Breast epithelium (tissue), 4 donors: ENCODE data around the gene TENM4. TPM values are rescaled to one million over a fixed set of nuclear protein-coding genes. Genes with fewer than 3 reads are reported as not detected.

ENCODE experiments used
- DNase-seq, 2 donors: peaks; one replicate each; pipeline ENCODE4 v3.0.0-alpha.2; 2019; ENCODE audit warnings: low spot score in 2 of 2
- H3K27ac ChIP-seq, 2 donors: fragments of 200-600 bp; sonication (generic) in 1 of 2; one replicate each; pipeline ENCODE4 v1.5.1; 2016 to 2019; ENCODE audit warnings: mild to moderate bottlenecking in 1 of 2
- H3K27me3 ChIP-seq, 2 donors: fragments of 200-600 bp; sonication (generic) in 1 of 2; one replicate each; pipeline versions ENCODE4 v1.5.1 to v1.6.0; 2017 to 2019; ENCODE audit warnings: control low read depth in 1 of 2, mild to moderate bottlenecking in 1 of 2
- H3K36me3 ChIP-seq: fragments of 200-600 bp; one replicate; pipeline ENCODE4 v1.5.1; 2019
- H3K4me1 ChIP-seq, 2 donors: fragments of 200-600 bp; sonication (generic); one replicate each; pipeline ENCODE4 v1.5.1; 2016 to 2019; ENCODE audit warnings: control low read depth in 1 of 2
- H3K4me3 ChIP-seq, 3 donors: fragments of 200-600 bp; sonication (generic); 1 replicate in 2 of 3; 2 replicates in 1 of 3; pipeline ENCODE4 v1.5.1; 2016 to 2019; ENCODE audit warnings: mild to moderate bottlenecking in 3 of 3, moderate library complexity in 2 of 3
- H3K9me3 ChIP-seq, 2 donors: fragments of 200-600 bp; sonication (generic) in 1 of 2; one replicate each; pipeline ENCODE4 v1.5.1; 2016 to 2019; ENCODE audit warnings: control low read depth in 1 of 2
- POLR2A ChIP-seq: fragments of 450-650 bp; IDR thresholded peaks from one replicate; pipeline ENCODE4 v1.6.1; 2016; ENCODE audit warnings: antibody characterized with exemption, mild to moderate bottlenecking, moderate library complexity
- POLR2AphosphoS5 ChIP-seq, 3 donors: sonication (generic); formaldehyde crosslinking; IDR thresholded peaks; one replicate each; pipeline ENCODE4 v1.6.1; 2017; ENCODE audit warnings: antibody characterized with exemption in 3 of 3
- intact Hi-C: fragments of 100-400 bp; cut with DNase I; formaldehyde crosslinking; loops from one replicate; pipeline ENCODE4 v1.15.1; 2023; ENCODE audit warnings: low total_unique reads
- total RNA-seq, 3 donors: library from RNA; depleted of rRNA; stranded (reverse); fragments of >200 nt; gene quantifications; one replicate each; pipeline ENCODE4 v1.1.0, GENCODE V29; 2016
- TF ChIP-seq, protein P1 (sequence below), 3 donors: fragments of 450-650 bp; IDR thresholded peaks; one replicate each; pipeline ENCODE4 v1.5.1; 2016 to 2017; ENCODE audit warnings: antibody characterized with exemption in 3 of 3, mild to moderate bottlenecking in 3 of 3, moderate library complexity in 3 of 3

The TENM4 gene
- total RNA-seq, 3 donors from 2014 or later: 0.29 to 7.9 (median 4.8) TPM

DNA sequence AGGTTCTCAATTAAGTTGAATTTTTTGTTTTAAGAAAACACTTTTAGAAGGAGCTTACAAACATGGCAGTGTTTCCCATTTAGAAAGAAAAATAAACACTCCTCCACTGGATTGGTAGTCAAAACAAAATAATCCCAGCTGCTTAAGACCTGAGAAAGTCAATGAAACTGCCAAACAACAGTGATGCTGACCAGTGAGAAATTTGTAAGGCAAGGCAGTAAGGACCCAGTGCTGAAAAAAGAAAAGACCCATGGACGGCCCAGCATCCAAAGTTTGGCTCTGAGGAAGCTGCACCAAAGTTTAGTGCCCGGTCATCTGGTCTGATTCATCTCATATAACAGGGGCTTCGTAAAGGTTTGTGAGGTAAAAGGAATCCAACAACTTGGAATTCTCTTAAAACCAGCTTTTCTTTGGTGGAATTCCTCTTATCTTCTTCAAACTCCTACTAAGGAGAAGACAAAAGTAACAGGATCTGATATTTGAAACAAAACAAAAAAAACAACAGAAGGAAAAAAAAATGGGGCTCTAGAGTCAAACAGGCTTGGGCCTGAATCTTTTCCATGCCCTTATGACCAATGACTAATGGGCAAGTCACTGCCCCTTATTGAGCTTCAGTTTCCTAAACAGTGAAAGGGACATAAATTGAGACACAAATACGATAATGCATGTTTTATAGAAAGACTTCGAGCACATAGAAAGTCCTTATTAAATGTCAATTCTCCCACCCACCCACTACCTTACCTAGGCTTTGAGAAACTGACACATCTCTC is 483.2 kb downstream of the TENM4 start:
- intact Hi-C loops: loop anchor here (10.0 kb wide), 1 partner anchor 313 kb away; no protein-coding TSS in a partner anchor
- H3K4me1 ChIP-seq: no peaks in the 10 kb centered on the region

DNA sequence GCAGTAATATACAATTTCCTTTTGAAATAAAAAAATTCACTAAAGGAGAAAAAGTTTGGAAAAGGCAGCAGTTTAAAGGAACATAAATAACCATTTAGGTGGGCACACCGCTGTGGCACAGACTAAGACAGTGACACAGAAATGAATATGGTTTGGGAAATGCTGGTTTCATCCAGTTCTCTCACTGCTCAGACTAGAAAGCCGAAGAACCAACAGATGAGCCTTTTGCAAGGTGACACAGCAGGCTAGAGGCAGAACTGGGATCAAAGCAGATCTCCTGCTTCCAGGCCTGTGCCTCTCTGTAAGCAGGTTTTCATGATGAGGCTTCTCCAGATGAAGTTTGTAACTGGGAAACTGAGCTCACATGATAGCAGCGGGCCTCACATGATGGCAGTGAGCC is 486.1 kb downstream of the TENM4 start:
- H3K9me3 ChIP-seq: no peaks in the 10 kb centered on the region
- TF ChIP-seq POLR2AphosphoS5 (IDR thresholded peaks at IDR 0.05) (no peak), POLR2A (no peak)
- TF ChIP-seq, protein P1, sequence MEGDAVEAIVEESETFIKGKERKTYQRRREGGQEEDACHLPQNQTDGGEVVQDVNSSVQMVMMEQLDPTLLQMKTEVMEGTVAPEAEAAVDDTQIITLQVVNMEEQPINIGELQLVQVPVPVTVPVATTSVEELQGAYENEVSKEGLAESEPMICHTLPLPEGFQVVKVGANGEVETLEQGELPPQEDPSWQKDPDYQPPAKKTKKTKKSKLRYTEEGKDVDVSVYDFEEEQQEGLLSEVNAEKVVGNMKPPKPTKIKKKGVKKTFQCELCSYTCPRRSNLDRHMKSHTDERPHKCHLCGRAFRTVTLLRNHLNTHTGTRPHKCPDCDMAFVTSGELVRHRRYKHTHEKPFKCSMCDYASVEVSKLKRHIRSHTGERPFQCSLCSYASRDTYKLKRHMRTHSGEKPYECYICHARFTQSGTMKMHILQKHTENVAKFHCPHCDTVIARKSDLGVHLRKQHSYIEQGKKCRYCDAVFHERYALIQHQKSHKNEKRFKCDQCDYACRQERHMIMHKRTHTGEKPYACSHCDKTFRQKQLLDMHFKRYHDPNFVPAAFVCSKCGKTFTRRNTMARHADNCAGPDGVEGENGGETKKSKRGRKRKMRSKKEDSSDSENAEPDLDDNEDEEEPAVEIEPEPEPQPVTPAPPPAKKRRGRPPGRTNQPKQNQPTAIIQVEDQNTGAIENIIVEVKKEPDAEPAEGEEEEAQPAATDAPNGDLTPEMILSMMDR (IDR thresholded peaks at IDR 0.05): no peak
- no peaks in the 10 kb centered on the region for H3K36me3 ChIP-seq
- DNase-seq: no peak
- H3K27ac ChIP-seq: no peak overlapping the region
- H3K27me3 ChIP-seq: no peaks in the 10 kb centered on the region
- intact Hi-C loops: loop anchor here (10.0 kb wide), 1 partner anchor 310 kb away; no protein-coding TSS in a partner anchor
- H3K4me3 ChIP-seq: no peak overlapping the region
- no peaks in the 10 kb centered on the region for H3K4me1 ChIP-seq

More for the DNA sequence above, 483.2 kb downstream of the TENM4 start:
- Histone ChIP-seq H3K36me3 (no peaks in the 10 kb centered on the region), H3K27me3 (no peaks in the 10 kb centered on the region), H3K4me3 (no peak overlapping the region), H3K9me3 (no peaks in the 10 kb centered on the region), H3K27ac (no peak overlapping the region)
- DNase-seq: no peak
- no peak for TF ChIP-seq POLR2A
- no peak for TF ChIP-seq POLR2AphosphoS5 (IDR thresholded peaks at IDR 0.05)
- TF ChIP-seq, protein P1 (IDR thresholded peaks at IDR 0.05): no peak

DNA sequence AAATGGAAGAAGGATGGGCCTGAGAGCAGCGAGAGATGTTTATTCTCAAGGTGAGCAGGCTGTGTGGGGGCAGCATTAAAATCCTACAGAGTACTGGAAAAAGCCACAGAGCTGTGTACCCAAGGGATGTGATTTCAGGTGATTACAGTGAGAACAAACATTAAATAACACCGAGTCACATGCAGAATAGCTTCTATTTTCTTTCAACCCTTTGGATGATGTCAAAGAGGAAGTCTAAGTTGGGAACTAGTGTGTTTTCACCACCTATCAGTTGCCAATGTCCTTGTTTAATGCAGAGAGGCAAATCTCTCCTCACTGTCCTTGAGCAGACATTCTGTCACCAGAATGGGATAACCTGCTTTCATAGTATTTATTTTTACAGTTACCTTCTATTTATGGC is 486.6 kb downstream of the TENM4 start:
- DNase-seq: no peak
- intact Hi-C loops: loop anchor here (10.0 kb wide), 1 partner anchor 309 kb away; no protein-coding TSS in a partner anchor
- Histone ChIP-seq H3K27ac (no peak overlapping the region), H3K4me3 (no peak overlapping the region), H3K4me1 (no peaks in the 10 kb centered on the region), H3K27me3 (no peaks in the 10 kb centered on the region), H3K9me3 (no peaks in the 10 kb centered on the region), H3K36me3 (no peaks in the 10 kb centered on the region)
- TF ChIP-seq POLR2AphosphoS5 (IDR thresholded peaks at IDR 0.05): no peak

DNA sequence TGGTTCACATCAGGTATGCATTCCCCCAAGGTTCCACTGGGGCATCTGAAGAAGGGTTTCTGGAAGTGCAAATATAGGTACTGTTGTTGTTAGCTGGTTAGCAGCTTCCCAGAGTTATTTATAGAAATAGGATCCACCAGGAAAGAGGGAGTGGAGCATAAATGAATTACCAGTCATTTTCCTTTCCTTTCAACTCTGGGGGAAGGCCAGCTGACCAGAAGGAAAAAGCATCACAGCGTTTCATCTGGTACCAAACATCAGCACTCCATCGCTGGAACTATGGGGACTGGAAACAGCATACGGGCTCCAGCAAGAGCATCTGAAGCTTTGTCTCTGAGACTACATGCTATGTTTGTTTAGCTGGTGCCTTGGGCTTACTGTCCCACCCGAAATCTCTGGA is 487.9 kb downstream of the TENM4 start:
- intact Hi-C loops: loop anchor here (10.0 kb wide), 1 partner anchor 308 kb away; no protein-coding TSS in a partner anchor
- Histone ChIP-seq H3K4me1 (no peaks in the 10 kb centered on the region), H3K4me3 (no peak overlapping the region), H3K9me3 (no peaks in the 10 kb centered on the region), H3K27me3 (no peaks in the 10 kb centered on the region), H3K27ac (no peak overlapping the region), H3K36me3 (no peaks in the 10 kb centered on the region)
- DNase-seq: no peak
- TF ChIP-seq, protein P1 (IDR thresholded peaks at IDR 0.05): no peak
- TF ChIP-seq POLR2A (no peak), POLR2AphosphoS5 (IDR thresholded peaks at IDR 0.05) (no peak)

DNA sequence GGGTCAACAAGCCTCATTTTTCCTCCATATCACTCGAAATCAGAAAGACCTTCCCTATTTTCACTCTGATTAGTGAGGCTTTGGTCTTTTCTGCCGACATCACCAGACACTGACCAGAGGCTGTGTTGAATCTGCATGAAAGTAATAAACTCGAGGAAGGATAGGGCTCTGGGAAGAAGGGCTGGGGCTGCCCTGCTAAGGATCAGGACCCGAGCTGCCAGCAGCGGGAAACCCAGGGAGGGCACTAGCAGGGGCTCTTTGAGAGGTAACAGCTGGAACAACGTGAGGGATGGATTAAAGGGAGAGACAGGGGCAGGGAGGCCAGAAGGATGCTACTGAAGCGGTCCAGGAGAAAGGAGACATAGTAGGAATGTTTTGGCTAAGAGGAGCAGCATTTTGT is 488.7 kb downstream of the TENM4 start:
- H3K27ac ChIP-seq: no peak overlapping the region
- DNase-seq: no peak
- no peaks in the 10 kb centered on the region for H3K27me3 ChIP-seq
- no peak overlapping the region for H3K4me3 ChIP-seq
- intact Hi-C loops: loop anchor here (10.0 kb wide), 1 partner anchor 307 kb away; no protein-coding TSS in a partner anchor
- no peaks in the 10 kb centered on the region for H3K4me1 ChIP-seq
- TF ChIP-seq POLR2A (no peak), POLR2AphosphoS5 (IDR thresholded peaks at IDR 0.05) (no peak)
- TF ChIP-seq, protein P1 (IDR thresholded peaks at IDR 0.05): no peak
- H3K9me3 ChIP-seq: no peaks in the 10 kb centered on the region
- H3K36me3 ChIP-seq: no peaks in the 10 kb centered on the region
